ENCODE results near the gene OPN4.

OPN4 gene

DNA sequence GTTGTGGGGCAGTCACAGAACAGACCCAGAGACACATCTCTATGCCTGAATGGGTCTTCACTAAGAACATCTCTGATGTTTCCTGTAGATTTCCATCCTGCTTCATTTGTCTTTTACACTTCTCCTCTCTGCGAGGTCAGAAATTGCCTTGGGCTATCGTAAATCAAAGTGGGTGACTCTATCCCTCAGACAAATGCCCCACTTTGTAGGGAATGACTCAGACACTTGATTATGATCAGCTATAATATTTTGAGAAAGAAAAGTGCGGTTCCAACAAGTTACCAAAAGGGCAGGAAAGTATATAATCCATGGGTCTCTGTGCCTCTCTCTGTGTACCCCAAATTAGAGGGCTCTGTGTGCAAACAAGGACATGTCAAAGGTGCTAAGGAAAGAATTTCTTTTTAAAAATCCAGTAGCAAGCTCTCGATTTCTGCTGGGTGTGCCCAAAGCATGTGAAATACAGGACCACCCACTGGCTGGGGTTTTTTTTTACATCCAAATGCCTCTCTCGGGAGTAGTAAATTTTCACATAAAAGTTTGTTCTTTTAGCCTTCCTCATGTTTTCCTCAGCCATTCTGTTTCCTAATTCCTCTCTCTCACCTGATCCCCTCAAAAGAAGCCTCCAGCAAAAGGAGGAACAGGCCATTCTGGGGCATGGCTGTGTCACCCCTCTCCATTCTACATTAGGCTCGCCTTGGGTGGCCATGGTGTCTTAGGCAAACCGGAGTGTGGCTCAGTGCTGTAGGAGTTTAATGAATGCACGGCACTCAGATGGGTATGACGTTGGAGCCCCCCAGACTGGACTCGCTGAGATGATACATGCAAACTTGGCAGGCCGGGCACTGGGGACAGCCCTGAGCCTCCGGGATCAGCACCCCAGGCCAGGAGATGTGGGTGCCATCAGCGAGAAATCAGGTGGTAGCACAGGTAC is 6.3 kb upstream of the OPN4 start:
- DNase-seq, result no peak

DNA sequence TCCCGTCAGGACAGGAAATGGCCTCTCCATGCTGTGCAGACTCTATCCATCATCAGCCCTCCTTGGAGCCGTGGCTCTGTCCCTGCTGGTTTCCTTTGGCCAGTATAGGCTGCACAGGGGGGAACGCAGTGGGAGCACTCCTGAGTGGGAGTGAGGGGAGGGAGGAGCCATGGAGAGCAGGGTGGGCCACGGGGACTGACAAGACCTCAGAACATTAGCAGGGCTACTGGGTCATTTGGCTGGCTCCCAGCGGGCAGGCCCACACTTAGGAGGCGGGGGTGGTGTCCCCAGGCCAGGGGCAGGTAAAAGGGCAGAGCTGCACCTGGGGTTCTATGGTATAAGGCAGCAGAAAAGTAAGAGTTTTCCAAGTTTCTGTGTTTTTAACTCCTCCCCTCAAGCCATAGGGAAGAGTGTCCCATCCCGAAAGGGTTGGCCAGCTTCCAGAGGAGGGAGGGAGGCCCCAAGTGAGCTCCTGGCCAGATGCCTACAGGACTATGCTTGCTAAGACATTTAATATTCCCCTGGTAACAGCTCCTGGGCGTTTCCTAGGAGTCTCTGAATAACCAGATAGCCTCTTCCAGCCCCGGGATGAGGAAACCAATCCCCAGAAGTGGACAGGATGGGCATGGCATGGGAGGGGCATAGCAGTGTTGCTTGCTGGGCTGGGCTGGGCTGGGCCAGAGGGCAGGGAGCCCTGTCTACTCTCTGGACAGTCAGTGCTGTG is 5.5 kb upstream of the OPN4 start:
- no peak for DNase-seq

DNA sequence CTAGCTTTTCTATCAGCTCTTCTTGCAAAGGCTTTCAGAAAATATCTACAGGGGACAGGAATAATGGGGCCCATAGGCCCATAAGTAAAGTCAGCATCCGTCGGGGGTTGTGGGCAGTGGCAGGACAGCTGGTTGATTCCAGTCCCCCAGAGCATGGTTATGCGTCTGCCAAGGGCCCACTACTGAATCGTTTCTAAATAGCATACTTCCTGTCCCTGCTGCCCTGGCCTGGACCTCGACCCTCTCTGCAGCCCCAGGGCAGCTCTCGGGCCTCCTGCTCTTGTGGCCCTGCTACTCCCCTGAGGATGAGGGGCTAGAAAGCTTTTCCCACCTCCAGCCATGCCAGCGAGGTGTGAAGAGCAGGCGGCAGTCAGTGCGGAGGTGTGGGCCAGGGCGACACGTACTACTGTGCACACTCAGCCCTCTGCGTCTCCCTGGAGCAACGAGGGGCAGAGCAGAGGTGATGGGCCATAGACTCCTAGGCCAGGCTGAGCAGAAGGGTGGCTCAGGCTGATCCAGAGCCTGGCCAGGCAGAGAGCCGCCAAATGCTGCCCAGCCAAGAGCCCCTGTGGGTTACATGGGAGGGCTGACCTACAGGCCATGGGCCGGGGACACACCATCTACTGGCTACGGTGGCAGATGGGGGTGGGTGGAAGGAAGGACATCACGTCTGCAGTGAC is 4.7 kb upstream of the OPN4 start:
- DNase-seq, result no peak

DNA sequence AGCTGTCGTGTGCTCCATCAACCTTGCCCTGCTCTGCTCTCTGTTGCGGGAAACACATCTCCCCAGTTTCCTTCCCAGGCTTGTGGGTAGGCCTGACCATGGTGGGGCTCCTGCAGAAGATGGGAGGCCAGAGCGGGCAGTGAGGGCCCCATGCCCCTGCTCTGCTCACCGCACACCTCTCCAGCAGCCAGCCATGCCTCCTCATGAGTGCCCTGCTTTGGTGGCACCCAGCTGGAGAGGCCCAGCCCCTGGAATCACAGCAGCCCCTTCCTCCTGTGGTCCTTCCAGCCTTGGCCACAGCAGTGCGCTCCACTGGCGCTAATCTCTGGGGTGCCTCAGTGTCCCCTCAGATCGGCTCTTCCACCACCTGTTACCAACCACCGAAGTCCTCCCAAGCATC is 4.2 kb upstream of the OPN4 start:
- no peak for DNase-seq

DNA sequence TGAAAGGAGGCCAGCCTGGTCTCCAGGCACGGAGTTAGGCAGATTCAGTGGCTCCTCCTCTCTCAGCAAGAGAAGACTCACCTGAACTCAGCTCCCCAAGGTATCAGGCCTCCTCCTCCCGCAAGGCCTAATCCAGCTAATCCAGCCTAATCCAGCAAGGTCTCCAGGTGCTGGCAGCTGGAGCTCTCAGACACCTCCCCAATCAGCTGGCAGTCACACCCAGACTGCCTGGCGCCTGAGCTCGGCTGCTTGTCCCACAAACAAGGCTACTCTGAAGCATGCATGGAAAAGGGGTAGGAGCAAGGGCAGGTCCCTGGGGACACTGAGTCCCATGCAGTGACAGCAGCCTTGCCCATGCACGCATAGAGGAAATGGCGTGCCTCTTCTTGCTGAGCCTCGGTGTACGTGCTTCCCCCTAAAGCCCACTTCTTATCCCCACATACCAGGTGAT is 3.3 kb upstream of the OPN4 start:
- no peak for DNase-seq

DNA sequence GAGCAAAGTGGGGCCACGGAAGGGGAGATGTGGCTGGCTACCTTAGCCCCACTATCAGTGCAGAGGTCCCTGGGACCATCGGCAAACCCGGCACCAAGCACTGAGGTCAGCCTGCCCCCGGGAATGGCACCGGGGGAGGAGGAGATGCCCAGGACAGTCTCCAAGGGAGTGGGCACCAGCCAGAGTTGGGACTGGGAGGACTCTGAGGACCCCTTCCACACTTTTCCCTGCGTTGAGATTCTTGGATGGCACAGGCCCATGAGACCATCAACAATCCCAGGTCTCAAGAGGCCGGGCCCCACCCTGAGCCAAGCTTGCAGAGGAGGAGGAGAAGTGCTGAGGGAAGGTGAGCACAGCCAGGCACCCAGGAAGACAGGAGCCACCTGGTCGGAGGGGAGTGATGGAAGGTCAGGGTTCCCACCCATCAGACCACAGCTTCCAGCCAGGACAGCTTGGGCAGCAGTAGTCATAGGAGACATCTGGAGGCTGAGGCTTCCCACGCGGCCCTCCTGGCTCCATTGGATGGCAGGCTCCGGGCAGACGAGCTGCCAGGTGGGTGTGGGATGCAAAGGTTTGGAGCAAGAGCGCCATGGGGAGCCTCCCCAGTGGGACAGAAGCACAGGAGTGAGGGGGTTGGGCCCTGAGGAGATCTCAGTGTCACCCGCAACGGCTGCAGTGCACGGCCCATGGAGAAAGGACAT is 2.6 kb upstream of the OPN4 start:
- DNase-seq, result no peak

DNA sequence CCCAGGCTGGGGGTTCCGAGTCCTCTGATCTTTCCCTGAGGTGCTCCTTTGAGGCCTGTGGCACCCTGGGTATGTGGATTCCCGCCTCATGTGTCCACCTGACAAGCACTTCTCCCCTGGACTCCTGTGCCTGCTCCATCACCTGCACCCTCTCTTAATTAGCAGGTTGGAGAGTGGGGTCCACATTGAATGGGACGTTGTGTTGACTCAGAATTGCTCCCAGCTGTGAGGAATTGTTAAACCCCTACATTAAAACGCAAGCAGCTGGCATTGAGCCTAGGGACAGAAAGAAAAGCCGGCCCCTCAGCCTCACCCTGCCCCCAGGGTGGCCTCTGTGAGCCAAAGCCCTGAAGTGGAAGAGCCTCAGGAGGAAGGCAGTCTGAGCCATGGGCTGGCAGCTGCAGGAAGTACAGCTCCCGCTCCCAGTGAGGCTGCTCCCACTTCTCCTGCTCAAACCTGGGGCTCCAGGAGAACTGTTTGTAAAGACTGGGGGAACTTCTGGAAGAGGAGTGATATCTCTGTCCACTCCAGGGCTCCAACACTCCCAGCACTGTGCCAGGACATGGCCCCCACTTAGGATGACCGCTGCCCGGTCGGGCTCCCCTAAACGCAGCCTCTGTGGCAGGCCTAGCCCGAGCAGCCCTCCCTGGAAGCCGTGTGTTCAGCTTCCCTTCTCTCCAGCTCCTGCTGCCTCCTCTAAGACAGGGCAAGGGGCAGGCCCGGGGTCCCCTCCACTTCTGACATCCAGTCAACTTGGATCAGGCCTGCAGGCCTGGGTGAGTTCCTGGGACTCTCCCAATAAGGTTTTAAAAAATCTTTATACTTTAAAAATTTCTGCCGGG is 1.8 kb upstream of the OPN4 start:
- DNase-seq, result no peak

DNA sequence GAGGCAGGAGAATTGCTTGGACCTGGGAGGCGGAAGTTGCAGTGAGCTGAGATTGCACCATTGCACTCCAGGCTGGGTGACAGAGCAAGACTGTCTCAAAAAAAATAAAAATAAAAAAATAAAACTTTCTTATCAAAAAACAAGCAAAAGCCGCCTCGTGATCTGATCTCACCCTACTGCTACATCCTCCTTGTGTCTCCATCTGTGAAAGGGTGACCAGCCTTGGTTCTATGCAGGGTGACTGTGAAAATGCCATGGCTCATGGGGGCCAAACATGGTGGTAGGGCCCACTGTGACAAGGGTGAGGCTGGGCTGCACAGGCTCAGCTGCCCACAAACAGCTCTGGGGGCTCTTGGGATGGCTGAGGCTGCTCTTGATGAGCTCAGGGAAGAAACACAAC is 968 bp upstream of the OPN4 start:
- no peak for DNase-seq

DNA sequence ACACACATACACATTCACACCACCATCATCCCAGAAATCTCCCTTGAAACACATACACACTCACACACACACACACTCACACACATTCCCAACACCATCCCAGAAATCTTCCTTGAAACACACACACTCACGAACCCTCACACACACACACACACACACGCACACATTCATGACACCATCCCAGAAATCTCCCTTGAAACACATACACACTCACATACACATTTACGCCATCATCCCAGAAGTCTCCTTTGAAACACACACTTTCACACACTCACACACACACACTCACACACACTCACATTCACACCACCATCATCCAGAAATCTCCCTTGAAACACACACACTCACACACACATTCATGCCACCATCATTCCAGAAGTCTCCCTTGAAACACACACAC is 360 bp upstream of the OPN4 start:
- DNase-seq, result no peak

DNA sequence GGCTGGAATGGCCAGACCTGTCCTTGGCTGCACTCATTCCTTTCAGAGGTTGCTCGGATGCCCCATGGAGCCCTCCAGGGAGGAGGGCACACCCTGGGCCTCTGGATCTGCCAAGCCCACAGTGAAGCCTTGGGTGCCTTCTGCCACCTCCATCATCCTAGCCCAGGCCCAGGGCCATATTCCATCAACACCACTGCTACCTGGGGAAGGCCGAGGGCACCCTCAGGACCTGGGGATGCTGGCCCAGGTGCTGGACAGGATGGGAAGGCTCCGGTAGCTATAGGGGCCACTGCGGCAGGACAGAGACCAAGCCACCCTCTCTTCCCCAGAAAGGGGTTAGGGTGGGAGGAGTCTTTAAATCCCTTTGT is 810 bp downstream of the OPN4 start:
- no peak for DNase-seq

DNA sequence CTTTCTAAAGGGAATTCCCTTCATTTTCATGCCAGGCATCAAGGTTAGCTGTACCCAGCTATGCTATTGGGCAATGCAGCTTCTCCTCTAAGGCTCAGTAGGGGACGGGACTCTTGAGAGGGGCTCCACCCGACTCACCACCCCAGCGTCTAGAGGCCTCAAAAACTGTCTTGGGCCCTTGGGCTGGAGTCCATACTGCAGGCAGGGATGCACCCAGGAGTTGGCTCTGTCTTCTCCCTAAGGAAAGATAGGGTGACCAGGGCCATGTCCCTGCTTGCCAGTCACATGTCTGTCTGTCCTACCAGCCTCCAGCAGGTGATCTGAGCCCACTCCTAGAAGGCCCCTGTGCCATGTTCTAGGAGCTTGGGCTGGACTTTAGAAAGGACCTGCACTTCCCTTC is 1.2 kb downstream of the OPN4 start:
- DNase-seq, result no peak

DNA sequence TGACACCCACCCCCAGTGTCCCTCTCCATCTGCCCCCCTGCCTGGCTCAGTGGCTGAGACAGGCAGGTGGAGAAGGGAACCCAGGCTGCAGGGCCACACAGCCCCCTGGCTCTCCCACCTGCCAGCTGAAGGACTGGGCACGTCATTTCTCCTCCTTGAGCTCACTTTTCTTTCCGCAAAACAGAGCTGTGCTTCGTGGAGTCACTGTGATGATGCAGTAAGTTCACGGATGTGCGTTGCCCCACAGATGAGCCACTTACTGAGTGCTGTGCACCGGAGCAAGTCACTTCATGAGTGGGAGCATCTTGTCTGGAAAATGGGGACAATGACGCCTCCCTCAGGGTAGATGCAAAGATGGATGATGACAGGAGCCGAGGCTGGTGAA is 2.7 kb downstream of the OPN4 start:
- DNase-seq, result no peak

DNA sequence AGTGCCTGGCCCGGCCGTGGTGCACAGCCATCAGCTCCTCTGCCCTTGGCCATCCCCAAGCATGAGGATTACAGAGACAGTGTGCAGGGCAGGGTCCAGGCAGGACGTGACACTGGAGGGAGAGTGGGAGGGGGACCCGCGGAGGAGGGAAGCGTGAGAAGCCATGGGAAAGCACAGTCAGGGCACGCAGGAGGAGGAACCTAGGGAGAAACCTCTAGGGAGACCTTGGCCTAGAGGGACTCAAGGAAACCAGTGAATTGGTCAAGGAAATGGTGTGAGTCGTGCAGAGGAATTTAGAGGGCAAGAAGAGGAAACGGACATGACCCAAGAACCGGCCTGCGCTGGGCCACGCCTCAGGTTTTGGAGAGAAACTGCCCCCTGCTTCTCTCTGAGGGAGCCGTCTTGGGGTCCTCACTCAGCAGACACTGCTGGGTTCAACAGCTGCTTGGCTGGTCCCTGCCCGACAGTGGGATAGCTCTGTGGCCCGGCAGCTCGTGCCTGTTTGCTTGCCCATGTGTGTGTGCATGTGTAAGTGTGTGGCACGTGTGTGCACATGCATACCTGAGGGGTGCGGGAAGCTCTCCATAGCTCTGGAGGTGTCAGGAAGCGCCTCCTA is 3.2 kb downstream of the OPN4 start:
- no peak for DNase-seq

DNA sequence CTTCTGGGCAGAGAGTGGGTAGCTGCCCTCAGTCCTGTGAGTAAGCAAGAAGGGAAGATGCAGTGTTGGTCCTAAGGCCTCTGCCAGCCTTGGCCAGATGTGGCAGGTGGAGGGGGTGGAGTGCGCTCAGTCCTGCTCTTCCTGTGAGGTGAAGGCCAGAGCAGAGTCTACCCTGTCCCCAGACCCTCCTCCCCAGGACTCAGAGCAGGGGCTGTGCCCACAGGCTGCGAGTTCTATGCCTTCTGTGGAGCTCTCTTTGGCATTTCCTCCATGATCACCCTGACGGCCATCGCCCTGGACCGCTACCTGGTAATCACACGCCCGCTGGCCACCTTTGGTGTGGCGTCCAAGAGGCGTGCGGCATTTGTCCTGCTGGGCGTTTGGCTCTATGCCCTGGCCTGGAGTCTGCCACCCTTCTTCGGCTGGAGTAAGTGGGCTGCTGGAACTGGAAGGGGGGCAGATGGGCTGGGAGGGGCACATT is 4.0 kb downstream of the OPN4 start:
- DNase-seq, result no peak

DNA sequence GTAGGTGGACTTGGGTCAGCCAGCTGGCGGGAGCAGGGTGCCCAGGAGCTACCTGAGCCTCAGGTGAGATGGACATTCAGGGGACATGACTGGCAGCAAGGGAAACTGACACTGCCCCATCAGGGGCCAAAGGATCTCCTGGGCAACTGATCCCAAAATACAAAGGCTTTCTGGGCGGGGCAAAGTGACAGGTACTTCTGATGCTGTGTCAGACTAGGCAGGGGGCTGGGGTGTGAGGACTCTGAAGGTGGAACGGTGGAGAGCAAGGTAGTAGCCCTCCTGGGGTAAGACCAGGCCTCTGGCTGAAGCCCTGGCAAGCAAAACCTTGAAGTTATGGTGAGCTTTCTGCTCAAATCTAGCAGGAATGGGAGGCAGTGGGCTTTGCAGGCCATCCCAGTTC is 4.4 kb downstream of the OPN4 start:
- DNase-seq, result no peak

DNA sequence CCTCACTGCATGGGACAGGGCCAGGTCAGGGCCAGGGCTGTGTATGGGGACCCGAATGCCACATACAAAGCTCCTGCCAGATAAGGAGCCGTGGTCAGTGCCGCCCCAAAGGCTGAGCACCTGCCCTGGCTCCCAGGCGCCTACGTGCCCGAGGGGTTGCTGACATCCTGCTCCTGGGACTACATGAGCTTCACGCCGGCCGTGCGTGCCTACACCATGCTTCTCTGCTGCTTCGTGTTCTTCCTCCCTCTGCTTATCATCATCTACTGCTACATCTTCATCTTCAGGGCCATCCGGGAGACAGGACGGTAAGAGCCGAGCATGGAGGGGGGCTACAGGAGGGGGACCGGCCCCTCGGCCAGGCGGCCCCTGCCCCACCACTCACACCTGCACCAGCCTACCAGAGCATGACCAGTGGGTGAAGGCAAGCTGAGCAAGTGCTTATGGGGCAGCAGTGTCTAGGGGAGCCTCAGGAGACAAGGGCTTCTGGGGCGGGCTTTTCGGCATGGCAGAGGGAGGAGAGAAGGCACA is 4.9 kb downstream of the OPN4 start:
- DNase-seq, result no peak

DNA sequence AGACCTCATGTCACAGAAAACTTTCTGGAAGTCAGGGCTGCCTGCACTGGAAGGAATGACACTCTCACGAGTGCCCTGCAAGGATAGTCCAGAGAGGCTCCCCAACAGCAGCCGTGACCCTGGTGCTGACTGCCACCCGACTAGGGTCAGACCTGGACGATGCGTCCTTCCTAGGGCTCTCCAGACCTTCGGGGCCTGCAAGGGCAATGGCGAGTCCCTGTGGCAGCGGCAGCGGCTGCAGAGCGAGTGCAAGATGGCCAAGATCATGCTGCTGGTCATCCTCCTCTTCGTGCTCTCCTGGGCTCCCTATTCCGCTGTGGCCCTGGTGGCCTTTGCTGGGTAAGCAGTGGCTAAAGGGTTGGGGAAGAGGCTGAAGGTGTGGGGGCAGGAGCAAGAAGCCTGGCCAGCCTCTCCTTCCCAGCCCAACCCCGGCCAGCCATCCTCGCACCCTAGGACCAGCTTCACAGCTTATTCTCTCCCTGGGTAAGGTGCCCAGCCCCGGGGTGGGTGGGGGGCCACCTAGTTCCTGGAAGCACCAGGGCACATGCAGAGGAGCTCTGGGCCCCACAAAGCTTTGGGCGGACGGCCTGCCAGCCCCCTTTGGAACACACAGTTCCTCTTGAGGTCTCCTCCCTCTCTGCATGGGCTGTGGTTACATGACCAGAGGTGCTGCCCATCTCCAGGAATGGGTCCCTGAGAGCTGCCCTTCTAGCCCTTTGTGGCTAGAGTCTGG is 5.5 kb downstream of the OPN4 start:
- DNase-seq, result no peak

DNA sequence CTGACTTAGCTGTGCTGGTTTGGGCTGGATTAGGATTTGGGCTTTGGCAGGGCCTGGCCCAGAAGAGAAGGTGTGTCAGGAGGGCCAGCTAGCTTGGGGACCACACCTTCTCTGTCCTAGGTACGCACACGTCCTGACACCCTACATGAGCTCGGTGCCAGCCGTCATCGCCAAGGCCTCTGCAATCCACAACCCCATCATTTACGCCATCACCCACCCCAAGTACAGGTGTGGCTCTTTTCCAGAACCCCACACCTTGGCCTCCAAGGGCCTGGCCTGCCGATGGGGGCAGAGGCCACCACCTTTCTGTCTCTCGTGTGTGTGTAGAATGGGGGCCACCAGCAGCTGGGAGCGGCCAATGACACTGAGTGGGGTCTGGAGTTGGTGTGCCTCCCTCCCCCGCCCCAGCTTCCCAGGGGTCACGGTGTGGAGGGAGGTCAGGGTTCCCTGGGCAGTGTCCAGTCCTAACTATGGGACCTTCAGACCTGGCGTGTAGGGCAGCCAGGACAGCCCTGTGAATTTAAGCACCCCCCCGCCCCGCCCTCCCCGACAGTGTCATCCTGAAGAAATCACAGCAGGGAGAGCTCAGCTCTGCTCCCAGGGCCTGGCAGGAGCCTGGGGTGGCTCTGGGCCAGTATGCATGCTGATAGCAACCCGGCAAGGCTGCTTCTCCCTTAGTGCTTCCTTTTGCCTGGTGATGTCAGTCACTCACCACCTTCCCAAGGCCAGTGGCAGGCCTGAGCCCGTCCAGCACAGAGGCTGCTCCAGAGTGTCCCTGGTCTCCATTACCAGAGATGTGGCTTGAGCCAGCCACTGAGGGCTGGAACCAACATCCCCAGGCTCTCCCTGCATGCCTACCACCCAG is 7.0 kb downstream of the OPN4 start:
- DNase-seq, result no peak

DNA sequence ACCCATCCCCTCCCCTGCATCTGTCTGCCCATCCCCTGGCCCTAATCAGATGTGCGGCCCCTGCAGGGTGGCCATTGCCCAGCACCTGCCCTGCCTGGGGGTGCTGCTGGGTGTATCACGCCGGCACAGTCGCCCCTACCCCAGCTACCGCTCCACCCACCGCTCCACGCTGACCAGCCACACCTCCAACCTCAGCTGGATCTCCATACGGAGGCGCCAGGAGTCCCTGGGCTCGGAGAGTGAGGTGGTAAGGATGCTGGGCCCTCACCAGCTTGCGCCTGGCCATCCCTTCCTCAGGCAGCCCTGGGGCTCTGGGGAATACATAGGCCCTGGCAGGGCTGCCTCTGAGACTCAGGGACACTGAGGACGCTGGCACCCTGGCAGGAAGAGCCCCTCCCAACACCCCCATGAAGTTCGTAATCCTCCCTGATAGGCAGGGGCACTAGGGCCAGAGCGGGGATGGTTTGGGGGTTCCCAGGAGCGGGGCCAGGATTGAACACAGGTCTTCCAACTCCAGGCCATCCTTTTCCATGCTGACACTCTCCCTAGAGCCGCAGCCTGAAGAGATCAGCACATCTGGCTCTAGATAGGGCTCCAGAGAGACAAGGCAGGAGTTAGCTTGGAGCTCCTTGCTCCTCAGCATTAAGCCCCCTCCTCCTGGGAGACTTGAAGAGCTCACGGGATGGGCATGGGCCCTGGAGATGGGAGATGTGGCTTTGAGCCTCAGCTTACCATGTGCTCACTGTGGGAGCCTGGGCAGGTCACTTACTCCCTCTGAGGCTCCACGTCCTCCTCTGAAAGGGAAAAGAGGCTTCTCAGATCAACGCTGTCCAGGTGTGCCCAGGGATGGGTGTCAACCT is 8.1 kb downstream of the OPN4 start:
- DNase-seq, result no peak
